Measurements from ENCODE around the gene HEXIM1. TPM values are rescaled to one million over a fixed set of nuclear protein-coding genes. Genes with fewer than 3 reads are reported as not detected.

Gene HEXIM1
- total and polyA plus RNA-seq, 11 donors: 11.9 to 28.7 (median 21.6) TPM

DNA sequence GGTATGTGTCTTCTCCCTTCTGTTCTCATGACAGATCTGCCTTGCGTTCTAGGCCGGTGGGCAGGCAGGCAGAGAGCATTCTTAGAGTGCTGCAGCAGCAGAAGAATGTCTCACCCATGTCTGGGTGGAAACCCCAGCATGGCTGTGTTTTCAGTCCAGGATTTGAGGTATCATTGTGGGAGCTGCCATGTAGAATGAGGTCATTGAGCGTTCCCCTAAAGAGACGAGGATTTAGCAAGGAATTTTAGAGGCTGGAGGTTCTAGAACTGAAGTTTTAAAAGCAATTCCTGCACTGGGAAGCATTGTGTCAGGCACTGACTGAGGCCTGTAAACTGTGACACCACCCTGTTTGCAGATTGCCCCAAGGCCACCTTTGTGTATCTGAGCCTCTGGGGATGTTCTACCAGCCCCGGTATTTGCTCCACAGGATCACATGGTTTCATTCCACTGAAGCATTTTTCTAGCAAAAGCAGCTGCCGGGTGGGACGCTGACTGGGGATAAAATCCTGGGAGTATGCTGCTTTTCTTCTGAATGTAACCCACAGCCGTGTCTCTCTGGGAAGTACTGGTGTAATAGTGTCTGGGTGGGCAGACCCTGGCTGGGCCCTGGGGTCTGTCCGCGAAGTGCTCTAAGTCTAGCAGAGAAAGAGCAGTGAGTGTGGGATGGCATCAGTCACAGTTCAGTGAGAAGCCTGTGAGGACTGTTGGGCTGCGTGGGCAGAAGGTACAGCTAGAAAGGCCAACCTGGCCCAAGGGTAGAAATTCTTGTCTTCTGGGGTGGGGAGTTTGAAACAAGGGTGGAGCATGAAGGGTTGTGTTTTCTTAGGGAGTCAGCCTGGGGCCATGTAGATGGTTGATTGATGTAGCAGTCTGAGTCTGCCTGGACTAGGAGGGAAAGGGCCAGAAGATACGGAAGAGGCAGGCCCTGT lies 46.1 kb upstream of the HEXIM1 start:
- peaks cover 0 to 69% (median 35%) of the 10 kb centered on the region in 12 donors for H3K4me1 ChIP-seq
- ATAC-seq (no peak), DNase-seq (no peak)
- intact Hi-C loops (cut with DNase I): loop anchor here in 2 of 10 donors (2.0 to 5.0 kb wide), 2 partner anchors 31 to 180 kb away; partner anchors contain the start of gene PLCD3 (in 1 of the 2)
- WGBS, 4 donors: 67 to 77% (median 74%) methylated on average over 10 to 12 of the region's 12 CpGs
- no peaks in the 10 kb centered on the region for H3K9me3 ChIP-seq
- H3K27ac ChIP-seq: peak overlapping the region in 10 of 12 donors; percentile 47 to 90 (median 84)
- TF ChIP-seq POLR2A (IDR thresholded peaks at IDR 0.05): no peak
- TF ChIP-seq, protein P1, sequence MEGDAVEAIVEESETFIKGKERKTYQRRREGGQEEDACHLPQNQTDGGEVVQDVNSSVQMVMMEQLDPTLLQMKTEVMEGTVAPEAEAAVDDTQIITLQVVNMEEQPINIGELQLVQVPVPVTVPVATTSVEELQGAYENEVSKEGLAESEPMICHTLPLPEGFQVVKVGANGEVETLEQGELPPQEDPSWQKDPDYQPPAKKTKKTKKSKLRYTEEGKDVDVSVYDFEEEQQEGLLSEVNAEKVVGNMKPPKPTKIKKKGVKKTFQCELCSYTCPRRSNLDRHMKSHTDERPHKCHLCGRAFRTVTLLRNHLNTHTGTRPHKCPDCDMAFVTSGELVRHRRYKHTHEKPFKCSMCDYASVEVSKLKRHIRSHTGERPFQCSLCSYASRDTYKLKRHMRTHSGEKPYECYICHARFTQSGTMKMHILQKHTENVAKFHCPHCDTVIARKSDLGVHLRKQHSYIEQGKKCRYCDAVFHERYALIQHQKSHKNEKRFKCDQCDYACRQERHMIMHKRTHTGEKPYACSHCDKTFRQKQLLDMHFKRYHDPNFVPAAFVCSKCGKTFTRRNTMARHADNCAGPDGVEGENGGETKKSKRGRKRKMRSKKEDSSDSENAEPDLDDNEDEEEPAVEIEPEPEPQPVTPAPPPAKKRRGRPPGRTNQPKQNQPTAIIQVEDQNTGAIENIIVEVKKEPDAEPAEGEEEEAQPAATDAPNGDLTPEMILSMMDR (IDR thresholded peaks at IDR 0.05): no peak
- peaks cover 0 to 100% (median 94%) of the 10 kb centered on the region in 9 donors for H3K36me3 ChIP-seq
- H3K4me3 ChIP-seq: no peak overlapping the region
- no peaks in the 10 kb centered on the region for H3K27me3 ChIP-seq

DNA sequence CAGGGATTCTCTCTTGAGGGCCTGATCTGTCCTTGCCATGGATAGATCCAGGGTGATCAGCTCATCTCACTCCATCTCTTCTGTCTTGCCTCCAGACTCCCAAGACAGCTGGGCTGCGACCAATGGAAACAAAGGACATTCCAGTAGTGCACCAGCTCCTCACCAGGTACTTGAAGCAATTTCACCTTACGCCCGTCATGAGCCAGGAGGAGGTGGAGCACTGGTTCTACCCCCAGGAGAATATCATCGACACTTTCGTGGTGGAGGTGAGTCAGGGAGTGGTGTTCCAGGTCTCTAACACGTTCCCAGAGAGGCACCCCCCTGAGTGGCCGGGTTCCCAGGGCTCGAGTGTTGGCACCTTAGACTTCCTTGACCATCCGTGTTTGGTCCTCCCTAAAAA lies 45.4 kb upstream of the HEXIM1 start:
- H3K27ac ChIP-seq: peak overlapping the region in 10 of 12 donors; percentile 47 to 90 (median 84)
- H3K4me3 ChIP-seq: no peak overlapping the region
- WGBS, 4 donors: 50 to 71% (median 62%) methylated on average over 9 of the region's 9 CpGs
- peaks cover 0 to 100% (median 92%) of the 10 kb centered on the region in 9 donors for H3K36me3 ChIP-seq
- DNase-seq (no peak), ATAC-seq (no peak)
- peaks cover 0 to 76% (median 38%) of the 10 kb centered on the region in 12 donors for H3K4me1 ChIP-seq
- no peak for TF ChIP-seq POLR2A (IDR thresholded peaks at IDR 0.05)
- TF ChIP-seq, protein P1 (IDR thresholded peaks at IDR 0.05): no peak
- intact Hi-C loops (cut with DNase I): loop anchor here in 2 of 10 donors (2.0 to 5.0 kb wide), 2 partner anchors 30 to 181 kb away; partner anchors contain the start of gene PLCD3 (in 1 of the 2)
- no peaks in the 10 kb centered on the region for H3K9me3 ChIP-seq
- no peaks in the 10 kb centered on the region for H3K27me3 ChIP-seq

DNA sequence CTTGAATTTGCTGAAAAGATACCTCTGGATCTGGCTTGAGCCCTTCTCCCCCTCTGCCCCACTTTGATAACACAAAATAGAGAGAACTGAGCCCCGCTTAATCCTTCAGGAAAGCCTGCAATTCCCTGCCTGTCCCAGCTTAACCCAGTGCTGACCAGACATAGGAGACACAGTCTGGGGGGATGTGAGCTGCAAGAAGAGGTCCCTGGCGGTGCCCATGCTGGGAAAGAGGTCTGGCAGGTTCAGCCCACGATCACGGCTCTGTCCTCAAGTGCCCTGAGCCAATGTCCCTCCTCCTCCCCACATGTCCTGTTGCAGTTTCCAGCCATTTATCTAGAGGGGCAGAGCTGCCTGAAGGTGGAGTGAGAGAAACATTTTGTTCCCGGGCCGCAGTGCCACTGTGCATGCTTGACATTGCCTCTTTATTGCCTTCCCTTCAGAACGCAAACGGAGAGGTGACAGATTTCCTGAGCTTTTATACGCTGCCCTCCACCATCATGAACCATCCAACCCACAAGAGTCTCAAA lies 44.9 kb upstream of the HEXIM1 start:
- peak; percentile 67 to 82 (median 78) for ATAC-seq
- H3K27me3 ChIP-seq: no peaks in the 10 kb centered on the region
- no peak overlapping the region for H3K4me3 ChIP-seq
- peak in 3 of 5 donors; percentile 46 to 78 (median 70) for DNase-seq
- no peaks in the 10 kb centered on the region for H3K9me3 ChIP-seq
- TF ChIP-seq, protein P1 (IDR thresholded peaks at IDR 0.05): peak in 4 of 12 donors; percentile 7 to 32 (median 20)
- no peak for TF ChIP-seq POLR2A (IDR thresholded peaks at IDR 0.05)
- whole genome bisulfite sequencing, 4 donors: 48 to 58% (median 52%) methylated on average over 9 of the region's 9 CpGs
- H3K4me1 ChIP-seq: peaks cover 0 to 80% (median 38%) of the 10 kb centered on the region in 12 donors
- peak overlapping the region in 11 of 12 donors; percentile 19 to 90 (median 83) for H3K27ac ChIP-seq
- H3K36me3 ChIP-seq: peaks cover 0 to 100% (median 92%) of the 10 kb centered on the region in 9 donors
- intact Hi-C loops (cut with DNase I): loop anchor here in 2 of 10 donors (2.0 to 5.0 kb wide), 2 partner anchors 29 to 181 kb away; partner anchors contain the start of gene PLCD3 (in 1 of the 2)

Data from heart left ventricle (tissue), 16 donors.